Panc1 (cell line): Measurements from ENCODE around the gene SAV1.

Experiments used
- POLR2AphosphoS5 ChIP-seq: IDR thresholded peaks from 2 replicates; pipeline ENCODE4 v1.6.1; 2012; ENCODE audit warnings: mild to moderate bottlenecking, low read depth, low read length, moderate library complexity
- REST ChIP-seq, 2 experiments: IDR thresholded peaks; 2 replicates each; pipeline ENCODE4 v1.6.1; 2011 to 2012; ENCODE audit warnings: low read depth in 2 of 2, control low read depth in 1 of 2, low read length in 1 of 2, mild to moderate bottlenecking in 1 of 2, moderate library complexity in 1 of 2; ENCODE audit not compliant: insufficient read depth in 1 of 2

- TF ChIP-seq REST (IDR thresholded peaks at IDR 0.05; ENCODE audit: insufficient read depth in 1 of 2, low read depth in 2 of 2, low read length in 1 of 2) (no peak), POLR2AphosphoS5 (no peak)
These were observed 20.8 kb upstream of the SAV1 start for GRCh38 chr14:50688875-50689274.
